Subcutaneous abdominal adipose tissue (tissue), 5 donors: Measurements from ENCODE around the gene PRR5L.

Experiments used
- H3K27ac ChIP-seq: one replicate; pipeline ENCODE4 v1.7.0; 2013; ENCODE audit warnings: low read depth, mild to moderate bottlenecking, inconsistent platforms, low read length, moderate library complexity
- H3K27me3 ChIP-seq, 5 donors: one replicate each; pipeline ENCODE4 v1.7.0; 2013; ENCODE audit warnings: low read length in 5 of 5, inconsistent platforms in 1 of 5; ENCODE audit not compliant: control insufficient read depth in 5 of 5, insufficient read depth in 4 of 5
- H3K36me3 ChIP-seq, 5 donors: one replicate each; pipeline ENCODE4 v1.7.0; 2013; ENCODE audit warnings: low read length in 5 of 5; ENCODE audit not compliant: control insufficient read depth in 5 of 5, insufficient read depth in 5 of 5
- H3K4me1 ChIP-seq, 5 donors: one replicate each; pipeline ENCODE4 v1.7.0; 2013; ENCODE audit warnings: low read length in 5 of 5, mild to moderate bottlenecking in 3 of 5, moderate library complexity in 1 of 5; ENCODE audit not compliant: control insufficient read depth in 5 of 5, insufficient read depth in 5 of 5
- H3K4me3 ChIP-seq, 5 donors: one replicate each; pipeline ENCODE4 v1.7.0; 2013; ENCODE audit warnings: low read length in 5 of 5, low read depth in 1 of 5
- H3K9ac ChIP-seq, 5 donors: one replicate each; pipeline ENCODE4 v1.7.0; 2013; ENCODE audit warnings: low read length in 5 of 5, mild to moderate bottlenecking in 4 of 5, moderate library complexity in 3 of 5
- H3K9me3 ChIP-seq, 5 donors: one replicate each; pipeline ENCODE4 v1.7.0; 2013; ENCODE audit warnings: low read length in 5 of 5; ENCODE audit not compliant: control insufficient read depth in 5 of 5
- donor health status: healthy.
- donor health status: healthy.
- donor health status: healthy.
- donor health status: healthy.
- donor health status: healthy.

Gene PRR5L

DNA sequence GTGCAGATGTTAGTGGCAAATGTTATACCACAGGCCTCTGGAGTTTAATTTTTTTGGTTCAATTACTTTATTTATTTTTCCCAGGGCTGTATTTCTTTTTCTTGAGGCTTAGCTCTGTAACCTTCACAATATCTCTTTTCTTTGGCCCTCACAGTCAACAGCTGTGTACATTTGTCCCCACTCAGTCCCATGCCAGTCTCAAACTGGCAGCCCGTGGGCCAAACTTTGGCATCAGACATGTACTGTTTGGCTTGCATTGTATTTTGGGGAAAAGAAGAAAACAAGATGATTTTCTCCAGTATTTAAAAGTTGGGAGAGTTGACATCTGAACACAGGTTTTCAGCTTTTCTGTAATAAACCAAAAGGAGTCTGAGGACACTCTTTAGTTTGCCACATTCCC, 87.1 kb downstream of the PRR5L start:
- Histone ChIP-seq H3K4me3 (no peak overlapping the region), H3K36me3 (peaks cover 0 to 7% (median 4%) of the 10 kb centered on the region in 5 donors), H3K9me3 (no peaks in the 10 kb centered on the region), H3K27me3 (no peaks in the 10 kb centered on the region), H3K9ac (no peak overlapping the region), H3K27ac (no peak overlapping the region), H3K4me1 (peaks cover 0 to 10% (median 3%) of the 10 kb centered on the region in 5 donors)

DNA sequence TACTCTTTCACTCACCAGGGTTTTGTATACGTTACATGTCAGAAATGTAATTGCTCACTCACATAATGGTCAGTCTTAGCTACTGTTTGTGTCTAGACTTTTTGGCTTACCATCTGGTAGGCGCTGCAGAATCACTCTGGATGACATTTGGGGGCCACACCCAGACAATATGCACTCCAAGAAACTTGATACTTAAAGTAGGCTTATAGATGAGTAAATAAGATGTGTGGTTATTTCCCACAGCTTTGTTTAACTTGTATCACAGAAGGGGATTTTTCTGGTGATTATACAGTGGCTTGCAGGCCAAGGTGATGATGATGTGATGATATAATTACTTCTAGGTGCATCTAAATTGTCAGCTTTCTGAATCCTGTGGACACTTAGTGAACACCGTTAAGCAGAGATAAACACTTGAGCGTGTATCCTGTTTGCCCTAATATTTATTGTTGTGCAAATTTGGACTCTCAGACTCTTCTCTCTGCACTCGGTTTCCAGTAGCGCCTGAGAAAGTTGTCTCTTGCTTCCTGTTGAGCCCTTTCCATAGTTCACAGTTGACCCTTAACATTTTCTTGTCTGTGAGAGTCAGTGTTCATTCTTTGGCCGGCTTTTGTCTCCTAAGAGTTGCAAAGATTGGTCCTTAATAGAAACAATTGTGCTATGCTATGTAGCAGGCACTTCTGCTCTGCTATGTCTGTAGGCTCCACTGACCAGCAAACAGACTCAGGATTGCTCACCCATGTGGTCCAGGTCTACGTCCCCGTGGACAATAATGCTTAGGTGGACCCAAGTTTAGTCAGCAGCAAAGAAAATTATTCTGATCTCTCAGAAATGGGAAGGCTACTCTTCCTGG, 89.3 kb downstream of the PRR5L start:
- H3K4me3 ChIP-seq, result no peak overlapping the region
- H3K4me1 ChIP-seq, result peaks cover 0 to 17% (median 2%) of the 10 kb centered on the region in 5 donors
- H3K27ac ChIP-seq, result no peak overlapping the region
- no peak overlapping the region for H3K9ac ChIP-seq
- no peaks in the 10 kb centered on the region for H3K9me3 ChIP-seq
- H3K27me3 ChIP-seq, result no peaks in the 10 kb centered on the region
- peaks cover 0 to 7% (median 4%) of the 10 kb centered on the region in 5 donors for H3K36me3 ChIP-seq

DNA sequence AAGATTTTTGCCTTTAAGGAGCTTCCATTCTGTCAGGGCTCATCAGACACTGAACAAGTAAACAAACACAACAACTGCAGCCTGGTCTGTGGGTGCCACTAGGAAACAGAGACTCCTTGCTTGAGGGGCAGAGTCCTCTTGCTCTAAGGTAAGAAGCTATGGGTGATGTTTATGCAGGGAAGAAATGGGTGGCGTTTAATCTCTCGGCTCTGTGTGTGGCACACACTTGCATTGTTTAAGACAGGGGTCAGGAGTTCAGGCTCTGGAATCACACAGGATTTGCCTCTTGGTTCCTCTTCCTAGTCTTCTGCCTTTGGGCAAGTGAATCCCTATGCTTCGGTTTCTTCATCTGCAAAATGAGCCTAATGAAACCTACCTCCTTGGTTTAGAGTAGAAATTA, 90.3 kb downstream of the PRR5L start:
- Histone ChIP-seq H3K27me3 (no peaks in the 10 kb centered on the region), H3K36me3 (peaks cover 0 to 7% (median 4%) of the 10 kb centered on the region in 5 donors), H3K4me1 (peaks cover 0 to 17% (median 2%) of the 10 kb centered on the region in 5 donors), H3K27ac (no peak overlapping the region), H3K4me3 (no peak overlapping the region), H3K9me3 (no peaks in the 10 kb centered on the region), H3K9ac (no peak overlapping the region)

DNA sequence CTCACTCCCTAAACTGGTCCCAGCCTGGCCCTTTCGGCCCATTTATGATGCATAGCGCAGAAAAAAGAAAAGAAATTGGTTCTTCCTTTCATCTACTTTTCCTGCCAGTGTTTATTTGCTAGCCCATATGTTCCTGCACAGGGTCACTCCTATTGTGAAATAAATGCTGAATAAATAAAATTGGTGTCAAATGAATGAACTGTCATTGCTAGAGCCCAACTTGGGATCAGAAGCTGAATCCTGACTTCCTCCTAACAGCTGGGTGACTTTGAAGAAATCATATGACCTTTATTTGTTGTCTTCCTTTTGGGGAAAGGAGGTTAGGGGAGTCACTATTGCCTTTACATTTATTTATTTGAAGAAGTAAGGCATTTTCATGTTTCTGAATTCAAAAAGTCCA, 92.0 kb downstream of the PRR5L start:
- Histone ChIP-seq H3K4me3 (no peak overlapping the region), H3K27me3 (no peaks in the 10 kb centered on the region), H3K9ac (no peak overlapping the region), H3K4me1 (peaks cover 0 to 17% (median 2%) of the 10 kb centered on the region in 5 donors), H3K9me3 (no peaks in the 10 kb centered on the region), H3K27ac (no peak overlapping the region), H3K36me3 (no peaks in the 10 kb centered on the region)

DNA sequence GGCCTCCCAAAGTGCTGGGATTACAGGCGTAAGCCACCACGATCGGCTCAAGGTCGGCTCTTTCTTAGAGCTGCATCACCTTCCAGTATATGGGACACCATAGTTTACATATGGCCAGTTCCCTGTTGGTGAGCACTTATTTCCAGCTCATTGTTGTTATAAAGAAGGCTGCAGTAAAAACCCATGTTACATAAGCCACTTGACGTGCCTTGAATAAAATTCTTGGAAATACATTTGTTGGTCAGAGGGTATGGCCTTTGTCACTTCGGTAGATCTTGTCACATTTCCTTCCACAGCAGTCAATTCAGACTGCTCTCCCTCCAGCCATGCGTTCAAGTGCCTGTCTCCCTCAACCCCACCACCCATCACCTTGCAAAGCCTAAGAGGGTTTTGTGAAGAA, 92.9 kb downstream of the PRR5L start:
- H3K9me3 ChIP-seq, result no peaks in the 10 kb centered on the region
- H3K36me3 ChIP-seq, result peaks cover 0 to 2% (median 1%) of the 10 kb centered on the region in 5 donors
- H3K27ac ChIP-seq, result no peak overlapping the region
- H3K4me3 ChIP-seq, result no peak overlapping the region
- no peak overlapping the region for H3K9ac ChIP-seq
- H3K27me3 ChIP-seq, result no peaks in the 10 kb centered on the region
- peaks cover 0 to 17% (median 2%) of the 10 kb centered on the region in 5 donors for H3K4me1 ChIP-seq

DNA sequence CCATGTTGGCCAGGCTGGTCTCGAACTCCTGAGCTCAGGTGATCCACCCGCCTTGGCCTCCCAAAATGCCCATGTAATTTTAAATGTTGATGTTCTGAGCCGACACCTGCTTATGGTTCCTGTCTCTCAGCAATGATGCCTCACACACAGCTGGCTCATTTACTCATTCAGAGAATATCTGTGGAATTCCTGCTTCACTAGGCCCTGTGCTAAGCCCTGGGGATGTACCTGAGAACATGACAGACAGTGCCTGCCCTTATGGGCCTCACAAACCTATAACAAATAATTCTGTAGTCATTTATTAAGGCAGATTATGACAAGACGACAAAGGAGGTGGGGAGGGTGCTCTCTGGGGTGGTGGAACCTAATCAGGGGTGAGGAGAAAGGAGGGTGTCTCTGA, 93.7 kb downstream of the PRR5L start:
- Histone ChIP-seq H3K9me3 (no peaks in the 10 kb centered on the region), H3K4me1 (peaks cover 0 to 17% (median 2%) of the 10 kb centered on the region in 5 donors), H3K9ac (no peak overlapping the region), H3K27me3 (no peaks in the 10 kb centered on the region), H3K36me3 (peaks cover 6 to 9% (median 7%) of the 10 kb centered on the region in 5 donors), H3K4me3 (no peak overlapping the region), H3K27ac (no peak overlapping the region)

DNA sequence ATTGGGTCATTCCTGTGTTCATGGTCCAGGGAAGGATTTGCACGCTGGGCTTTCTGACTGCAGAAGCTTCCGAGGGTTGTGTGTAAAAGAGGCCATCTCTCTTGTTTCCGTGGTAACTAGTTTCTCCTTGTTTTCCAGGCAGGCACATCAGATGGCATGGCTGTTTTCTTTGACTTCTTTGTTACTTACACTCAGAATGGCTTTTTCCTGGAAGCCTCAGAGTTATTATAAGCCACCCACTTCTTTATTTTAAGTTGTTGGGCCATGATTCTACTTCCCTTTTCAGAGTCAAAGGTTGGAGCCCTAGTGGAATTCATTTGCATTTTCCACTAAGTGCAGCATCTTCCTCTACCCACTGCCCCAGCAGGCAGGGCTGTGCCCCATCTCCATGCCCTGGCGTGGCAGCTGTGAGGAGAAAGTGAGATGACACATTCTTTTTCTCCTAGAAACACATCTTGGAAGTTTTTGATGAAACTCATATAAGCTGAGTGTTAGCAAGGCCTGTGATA, 94.9 kb downstream of the PRR5L start:
- no peaks in the 10 kb centered on the region for H3K9me3 ChIP-seq
- H3K27me3 ChIP-seq, result no peaks in the 10 kb centered on the region
- peaks cover 7 to 13% (median 7%) of the 10 kb centered on the region in 5 donors for H3K36me3 ChIP-seq
- H3K27ac ChIP-seq, result no peak overlapping the region
- H3K4me1 ChIP-seq, result peaks cover 0 to 17% (median 2%) of the 10 kb centered on the region in 5 donors
- H3K4me3 ChIP-seq, result no peak overlapping the region
- no peak overlapping the region for H3K9ac ChIP-seq

DNA sequence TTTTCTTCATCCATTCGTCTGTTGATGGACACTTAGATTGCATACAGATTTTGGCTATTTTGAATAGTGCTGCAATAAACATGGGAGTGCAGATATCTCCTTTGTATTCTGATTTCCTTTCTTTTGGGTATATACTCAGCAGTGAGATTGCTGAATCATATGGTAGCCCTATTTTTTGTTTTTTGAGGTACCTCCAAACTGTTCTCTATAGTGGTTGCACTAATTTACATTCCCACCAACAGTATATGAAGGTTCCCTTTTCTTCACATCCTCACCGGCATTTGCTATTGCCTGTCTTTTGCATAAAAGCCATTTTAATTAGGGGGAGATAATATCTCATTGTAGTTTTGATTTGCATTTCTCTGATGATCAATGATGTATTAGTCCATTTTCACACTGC, 96.1 kb downstream of the PRR5L start:
- peaks cover 0 to 17% (median 2%) of the 10 kb centered on the region in 5 donors for H3K4me1 ChIP-seq
- H3K9ac ChIP-seq, result no peak overlapping the region
- no peaks in the 10 kb centered on the region for H3K9me3 ChIP-seq
- no peak overlapping the region for H3K27ac ChIP-seq
- H3K4me3 ChIP-seq, result no peak overlapping the region
- no peaks in the 10 kb centered on the region for H3K27me3 ChIP-seq
- H3K36me3 ChIP-seq, result peaks cover 12 to 17% (median 13%) of the 10 kb centered on the region in 5 donors

DNA sequence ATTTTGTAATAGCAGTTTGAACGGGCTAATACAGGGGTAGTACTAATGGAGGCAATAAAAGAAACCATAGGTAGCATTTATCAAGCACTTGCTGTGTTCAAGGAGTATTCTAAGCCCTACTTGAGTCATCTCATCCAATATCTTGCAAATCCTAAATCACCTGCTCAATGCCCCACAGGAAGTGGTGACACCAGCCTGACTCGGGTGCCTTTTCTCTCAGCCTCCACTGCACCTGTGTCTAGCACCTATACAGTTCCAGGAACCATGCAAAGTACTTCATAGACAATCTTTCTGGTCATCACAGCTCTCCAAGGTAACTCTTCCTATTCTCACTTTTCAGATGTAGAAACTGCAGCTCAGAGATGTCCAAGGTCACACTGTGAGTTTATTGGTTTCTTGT, 98.0 kb downstream of the PRR5L start:
- Histone ChIP-seq H3K4me3 (no peak overlapping the region), H3K9ac (no peak overlapping the region), H3K9me3 (no peaks in the 10 kb centered on the region), H3K36me3 (peaks cover 12 to 24% (median 20%) of the 10 kb centered on the region in 5 donors), H3K4me1 (peaks cover 0 to 4% (median 0%) of the 10 kb centered on the region in 5 donors), H3K27me3 (no peaks in the 10 kb centered on the region), H3K27ac (no peak overlapping the region)

DNA sequence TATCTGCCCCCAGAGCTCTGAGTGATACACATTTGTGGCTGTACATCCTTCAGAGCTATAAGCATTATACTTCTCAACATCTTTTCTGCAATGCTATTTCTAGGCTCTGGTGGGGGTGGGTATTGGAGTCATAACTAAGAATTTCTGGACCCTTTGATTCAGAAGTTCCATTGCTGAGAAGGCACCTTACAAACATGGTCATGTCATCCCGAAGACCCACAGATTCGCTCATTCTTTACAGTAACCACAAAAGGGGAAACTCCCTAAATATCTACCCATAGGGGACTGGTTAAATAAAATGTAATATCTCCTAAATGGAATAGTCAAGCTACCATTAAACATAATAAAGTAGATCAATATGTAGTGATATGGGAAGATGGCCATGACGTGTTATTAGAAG, 98.8 kb downstream of the PRR5L start:
- H3K9ac ChIP-seq, result no peak overlapping the region
- H3K4me1 ChIP-seq, result no peaks in the 10 kb centered on the region
- no peak overlapping the region for H3K4me3 ChIP-seq
- peaks cover 12 to 30% (median 24%) of the 10 kb centered on the region in 5 donors for H3K36me3 ChIP-seq
- H3K9me3 ChIP-seq, result no peaks in the 10 kb centered on the region
- H3K27me3 ChIP-seq, result no peaks in the 10 kb centered on the region
- no peak overlapping the region for H3K27ac ChIP-seq
